GM18861 (cell line): ENCODE results near the gene SLCO2B1.

Experiments
- ATAC-seq: cut with Tn5 transposase; IDR thresholded peaks from one replicate; pipeline ENCODE4 v1.9.1; 2021; ENCODE audit not compliant: unreplicated experiment

Gene SLCO2B1

GRCh38 chr11:75214843-75215242 is 63.9 kb downstream of the SLCO2B1 start:
- ATAC-seq, result no peak

GRCh38 chr11:75219869-75220268 is 69.0 kb downstream of the SLCO2B1 start:
- ATAC-seq, result no peak

GRCh38 chr11:75223954-75224643 is 73.2 kb downstream of the SLCO2B1 start:
- no peak for ATAC-seq

GRCh38 chr11:75225794-75226193 is 74.9 kb downstream of the SLCO2B1 start:
- ATAC-seq, result no peak

- no peak for ATAC-seq
Measured at GRCh38 chr11:75229466-75229865, 78.6 kb downstream of the SLCO2B1 start.

- ATAC-seq, result no peak
Measured at GRCh38 chr11:75230621-75231020, 79.7 kb downstream of the SLCO2B1 start.

GRCh38 chr11:75233754-75234172 is 82.9 kb downstream of the SLCO2B1 start:
- no peak for ATAC-seq

- no peak for ATAC-seq
Measured at GRCh38 chr11:75236062-75236461, 85.2 kb downstream of the SLCO2B1 start.

- no peak for ATAC-seq
Measured at GRCh38 chr11:75237050-75237449, 86.1 kb downstream of the SLCO2B1 start.

GRCh38 chr11:75238595-75239440 is 87.9 kb downstream of the SLCO2B1 start:
- ATAC-seq, result no peak

- ATAC-seq, result no peak
Measured at GRCh38 chr11:75239531-75240290, 88.8 kb downstream of the SLCO2B1 start.

- ATAC-seq, result no peak
Measured at GRCh38 chr11:75240311-75241035, 89.6 kb downstream of the SLCO2B1 start, which contains the start of gene TPBGL. TSS of gene TPBGL (plus strand) at chr11:75240774. CDS start at chr11:75241050, 276 bp downstream.

GRCh38 chr11:75241036-75241905 is 90.4 kb downstream of the SLCO2B1 start:
- peak; percentile 91 for ATAC-seq

- ATAC-seq, result no peak
Measured at GRCh38 chr11:75241906-75242644, 91.2 kb downstream of the SLCO2B1 start.

- no peak for ATAC-seq
Measured at GRCh38 chr11:75242722-75243600, 92.1 kb downstream of the SLCO2B1 start.

- ATAC-seq, result no peak
Measured at GRCh38 chr11:75244052-75244814, 93.3 kb downstream of the SLCO2B1 start.

GRCh38 chr11:75245356-75246005 is 94.6 kb downstream of the SLCO2B1 start:
- no peak for ATAC-seq
